Measurements from ENCODE around the gene HAP1.

The HAP1 gene

DNA sequence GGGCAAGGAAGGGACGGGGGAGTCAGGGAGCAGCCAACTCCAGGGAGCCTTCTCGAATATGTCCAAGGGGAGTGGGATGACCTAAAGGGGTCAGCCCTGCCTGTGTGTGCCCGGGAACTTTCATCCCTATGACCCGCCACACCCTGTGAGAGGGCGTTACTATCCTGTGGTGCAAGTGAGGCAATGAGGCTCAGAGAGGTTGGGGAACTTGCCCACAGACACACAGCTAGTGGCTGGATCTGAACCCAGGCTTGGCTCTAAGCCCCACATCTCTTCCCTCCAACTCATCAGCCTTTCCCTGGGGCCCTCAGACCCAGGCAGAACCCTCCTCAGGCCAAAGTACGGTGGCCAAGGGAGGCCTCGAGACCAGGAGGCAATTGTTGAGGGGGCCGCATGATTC lies 28.9 kb upstream of the HAP1 start:
- no peak for DNase-seq

DNA sequence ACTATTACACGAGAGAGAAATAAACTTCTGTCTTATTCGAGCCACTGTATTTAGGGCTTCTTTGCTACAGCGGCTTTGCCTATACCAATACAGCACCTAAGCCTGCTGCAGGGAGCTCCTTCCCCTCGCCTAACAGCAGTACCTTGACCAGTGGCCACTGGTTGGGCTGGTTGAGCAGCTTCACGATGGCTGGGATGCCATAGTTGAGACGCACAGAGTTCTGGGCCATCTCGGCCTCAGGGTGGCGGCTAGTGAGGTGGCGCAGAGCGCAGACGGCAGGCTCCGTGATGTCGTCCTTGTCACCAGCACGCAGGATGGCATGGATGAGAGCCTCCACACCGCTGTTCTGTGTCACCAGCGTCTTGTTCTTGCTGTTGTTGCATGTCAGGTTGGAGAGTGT lies 28.4 kb upstream of the HAP1 start:
- no peak for DNase-seq

DNA sequence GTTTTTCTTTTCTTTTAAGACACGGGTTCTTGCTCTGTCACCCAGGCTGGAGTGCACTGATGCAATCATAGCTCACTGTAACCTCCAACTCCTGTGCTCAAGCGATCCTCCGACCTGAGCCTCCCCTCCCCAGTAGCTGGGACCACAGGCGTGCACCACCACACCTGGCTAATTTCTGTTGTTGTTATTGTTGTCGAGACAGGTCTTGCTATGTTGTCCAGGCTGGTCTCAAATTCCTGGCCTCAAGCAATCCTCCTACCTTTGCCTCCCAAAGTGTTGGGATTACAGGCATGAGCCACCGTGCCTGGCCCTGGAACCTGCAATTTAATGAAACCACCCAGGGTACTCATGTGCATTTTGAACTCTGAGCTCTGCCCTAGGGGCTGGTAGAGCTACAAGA lies 27.9 kb upstream of the HAP1 start:
- no peak for DNase-seq

DNA sequence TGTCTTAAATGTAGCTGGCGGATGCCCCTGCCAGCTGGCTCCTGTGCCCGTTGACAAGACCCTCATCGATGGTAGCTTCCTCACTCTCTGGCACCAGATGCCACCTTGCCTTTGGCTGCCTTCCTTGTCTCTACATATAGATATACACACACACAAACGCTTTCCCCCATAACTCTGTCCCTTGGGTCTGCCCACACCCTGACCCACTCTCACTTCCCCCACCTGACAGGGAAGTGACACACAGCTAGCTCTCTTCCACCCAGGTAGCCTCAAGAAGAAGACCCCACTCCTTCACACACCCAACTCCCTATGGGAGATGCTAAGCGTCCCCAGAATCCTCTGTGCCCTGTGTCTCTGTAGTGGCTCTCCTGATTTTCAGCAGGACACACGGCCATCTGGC lies 26.4 kb upstream of the HAP1 start:
- no peak for DNase-seq

DNA sequence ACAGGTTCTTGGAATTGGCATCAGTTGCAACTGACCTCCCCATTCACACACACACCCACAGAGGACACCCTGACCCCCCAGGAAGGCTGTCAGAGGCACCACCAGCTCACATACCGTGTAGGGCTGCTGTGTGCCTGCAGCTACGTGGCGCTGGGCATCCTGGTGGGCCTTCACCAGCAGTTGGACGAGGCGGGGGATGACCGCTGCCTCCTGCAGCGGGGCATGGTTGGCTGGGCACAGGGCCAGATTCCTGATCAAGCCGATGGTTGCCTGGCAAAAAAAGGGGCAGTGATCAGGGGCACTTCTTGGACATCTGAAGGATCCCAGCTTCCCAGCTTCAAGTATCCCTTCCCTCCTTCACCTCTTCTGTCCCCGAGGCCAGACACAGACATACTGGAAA lies 24.2 kb upstream of the HAP1 start:
- no peak for DNase-seq

DNA sequence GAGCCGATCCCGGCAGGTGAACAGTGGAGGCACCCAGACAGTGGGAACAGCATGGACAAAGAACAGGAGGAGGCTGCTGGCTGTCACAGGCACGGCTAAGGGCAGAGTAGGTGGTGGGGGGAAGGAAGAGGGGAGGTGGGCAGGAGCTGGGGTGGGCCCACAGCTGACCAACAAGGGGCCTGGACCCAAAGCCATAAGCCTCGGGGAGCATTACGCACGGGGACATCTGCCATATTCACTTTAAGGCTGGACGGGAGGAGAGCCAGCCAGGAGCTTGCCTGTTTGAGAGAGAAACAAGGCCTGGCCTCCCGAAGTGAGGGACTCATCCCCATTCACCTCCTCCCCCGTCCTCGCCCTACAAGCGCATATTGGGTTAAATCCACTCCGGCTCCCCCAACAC lies 19.6 kb upstream of the HAP1 start:
- DNase-seq: no peak

DNA sequence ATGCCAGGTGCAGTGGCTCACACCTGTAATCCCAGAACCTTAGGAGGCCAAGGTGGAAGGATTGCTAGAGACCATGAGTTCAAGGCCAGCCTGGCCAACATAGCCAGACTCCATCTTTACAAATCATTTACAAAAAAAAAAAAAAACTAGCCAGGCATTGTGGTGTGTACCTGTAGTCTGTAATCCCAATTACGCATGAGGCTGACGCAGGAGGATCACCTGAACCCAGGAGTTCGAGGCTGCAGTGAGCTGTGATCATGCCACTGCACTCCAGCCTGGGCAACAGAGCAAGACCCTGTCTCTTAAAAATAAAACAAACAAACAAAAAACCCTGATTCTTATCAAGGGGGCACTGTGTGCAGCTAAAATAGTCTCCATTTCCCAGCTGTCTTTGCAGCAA lies 16.8 kb upstream of the HAP1 start:
- no peak for DNase-seq

DNA sequence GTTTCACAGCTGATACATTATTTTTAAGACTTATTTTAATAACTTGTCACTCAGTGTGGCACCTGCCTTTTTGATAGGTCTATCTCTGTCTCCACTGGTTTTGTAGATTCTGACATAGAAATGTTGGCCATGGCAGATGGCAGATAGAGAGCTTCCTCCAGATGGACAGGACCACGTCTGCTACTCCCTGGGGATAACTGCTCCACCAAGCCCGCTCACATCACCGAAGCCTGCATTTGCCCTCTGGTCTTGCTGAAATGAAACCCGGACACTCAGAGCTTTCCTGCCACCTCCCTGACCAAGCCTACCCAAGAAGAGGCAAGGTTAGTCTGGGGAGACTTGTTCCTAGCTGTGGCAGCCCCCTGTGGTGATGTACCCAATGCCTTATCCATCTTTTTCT lies 16.4 kb upstream of the HAP1 start:
- DNase-seq: no peak

DNA sequence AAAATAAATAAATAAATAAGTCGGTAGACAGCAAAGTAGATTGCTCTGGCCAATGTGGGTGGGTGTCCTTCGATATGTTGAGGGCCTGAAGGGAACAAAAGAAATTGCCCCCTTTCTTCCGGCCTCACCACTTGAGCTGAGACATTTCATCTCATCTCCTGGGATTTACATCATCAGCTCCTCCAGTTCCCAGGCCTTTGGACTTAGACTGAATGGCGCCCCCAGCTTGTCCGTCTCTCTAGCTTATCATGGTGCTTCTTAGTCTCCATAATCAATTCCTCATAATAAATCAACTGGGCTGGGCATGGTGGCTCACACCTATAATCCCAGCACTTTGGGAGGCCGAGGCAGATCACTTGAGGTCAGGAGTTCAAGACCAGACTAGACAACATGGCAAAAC lies 13.8 kb upstream of the HAP1 start:
- no peak for DNase-seq

DNA sequence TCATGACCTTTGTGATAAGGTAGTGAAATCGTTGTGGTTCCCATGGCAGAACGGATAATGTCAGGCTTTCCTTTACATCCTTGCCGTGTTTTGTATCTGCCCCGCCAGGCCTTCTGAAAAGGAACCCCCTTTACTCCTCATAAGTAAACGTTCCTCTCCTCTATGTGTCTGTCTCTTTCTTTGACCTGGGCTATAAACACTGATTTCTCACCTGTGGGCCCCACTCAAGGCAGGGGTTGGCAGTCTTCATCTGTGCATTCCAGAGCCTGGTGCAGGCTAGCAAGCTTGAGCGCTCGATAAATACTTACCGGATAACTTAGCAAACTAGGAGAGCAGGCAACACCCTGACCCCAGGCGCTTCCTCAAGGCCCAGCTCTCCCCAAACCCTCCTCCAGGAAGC lies 7.3 kb upstream of the HAP1 start:
- no peak for DNase-seq

DNA sequence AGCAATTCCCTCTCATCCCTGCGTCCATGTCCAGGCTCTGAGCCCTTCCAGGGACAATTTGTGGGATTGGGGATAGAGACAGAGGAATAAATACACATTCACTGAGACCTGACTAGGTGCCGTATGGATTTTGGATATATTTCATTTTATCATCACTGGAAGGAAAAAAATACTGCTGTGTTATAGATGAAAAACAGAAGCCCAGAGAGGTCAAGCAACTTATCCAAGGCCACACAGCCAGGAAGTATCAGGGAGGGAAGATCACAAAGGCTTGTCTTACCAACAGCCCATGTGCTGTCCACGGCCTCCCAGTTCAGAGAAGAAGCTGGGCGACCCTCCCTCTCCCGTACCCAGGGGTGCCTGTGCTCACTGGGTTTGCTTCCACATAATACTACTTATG lies 6.1 kb upstream of the HAP1 start:
- DNase-seq: no peak

DNA sequence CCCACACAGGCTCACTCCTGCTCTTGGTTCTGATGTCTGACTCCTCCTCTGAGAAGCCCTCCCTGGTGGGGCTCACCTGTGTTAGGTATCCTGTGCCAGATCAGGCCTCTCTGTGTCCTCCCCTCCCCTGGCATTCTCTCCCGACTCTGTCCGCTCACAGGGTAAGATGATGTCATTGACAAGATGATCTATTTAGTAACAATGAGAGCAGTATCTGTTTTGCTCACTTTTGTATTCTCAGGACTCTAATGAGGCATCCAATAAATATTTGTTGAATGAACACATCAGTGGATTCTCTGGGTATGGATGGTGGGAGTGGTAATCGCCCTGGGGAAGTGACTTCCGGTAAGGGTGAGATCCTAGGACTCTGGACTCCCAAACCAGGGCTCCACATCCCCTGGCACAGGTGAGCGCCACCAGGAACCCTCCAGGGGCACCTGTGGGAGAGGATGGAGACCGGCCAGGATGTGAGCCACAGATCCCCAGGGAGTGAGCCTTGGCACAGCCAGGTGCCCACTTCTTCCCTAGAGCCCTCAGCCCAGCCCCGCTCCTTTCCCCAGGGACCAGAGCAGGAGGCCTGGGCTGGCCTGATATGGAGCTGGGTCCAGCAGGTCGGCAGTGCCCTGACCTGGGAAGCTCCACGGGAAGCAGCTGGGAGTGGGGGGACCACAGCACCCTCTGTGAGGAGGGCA lies 5.4 kb upstream of the HAP1 start:
- no peak for DNase-seq

DNA sequence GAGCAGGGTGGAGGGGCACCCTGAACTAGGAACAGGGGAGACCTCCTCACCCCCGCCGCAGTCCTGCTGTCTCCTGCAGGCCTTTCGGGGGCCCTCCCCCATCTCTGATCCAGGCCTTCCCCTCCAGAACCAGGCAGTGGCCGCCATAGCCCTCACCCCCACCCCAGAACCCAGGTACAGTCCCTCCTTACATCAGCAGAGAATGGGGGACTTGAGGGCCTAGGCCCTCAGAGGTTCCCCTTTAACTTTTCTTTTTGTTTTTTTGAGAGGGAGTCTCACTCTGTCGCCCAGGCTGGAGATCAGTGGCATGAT lies 4.3 kb upstream of the HAP1 start:
- DNase-seq: no peak

DNA sequence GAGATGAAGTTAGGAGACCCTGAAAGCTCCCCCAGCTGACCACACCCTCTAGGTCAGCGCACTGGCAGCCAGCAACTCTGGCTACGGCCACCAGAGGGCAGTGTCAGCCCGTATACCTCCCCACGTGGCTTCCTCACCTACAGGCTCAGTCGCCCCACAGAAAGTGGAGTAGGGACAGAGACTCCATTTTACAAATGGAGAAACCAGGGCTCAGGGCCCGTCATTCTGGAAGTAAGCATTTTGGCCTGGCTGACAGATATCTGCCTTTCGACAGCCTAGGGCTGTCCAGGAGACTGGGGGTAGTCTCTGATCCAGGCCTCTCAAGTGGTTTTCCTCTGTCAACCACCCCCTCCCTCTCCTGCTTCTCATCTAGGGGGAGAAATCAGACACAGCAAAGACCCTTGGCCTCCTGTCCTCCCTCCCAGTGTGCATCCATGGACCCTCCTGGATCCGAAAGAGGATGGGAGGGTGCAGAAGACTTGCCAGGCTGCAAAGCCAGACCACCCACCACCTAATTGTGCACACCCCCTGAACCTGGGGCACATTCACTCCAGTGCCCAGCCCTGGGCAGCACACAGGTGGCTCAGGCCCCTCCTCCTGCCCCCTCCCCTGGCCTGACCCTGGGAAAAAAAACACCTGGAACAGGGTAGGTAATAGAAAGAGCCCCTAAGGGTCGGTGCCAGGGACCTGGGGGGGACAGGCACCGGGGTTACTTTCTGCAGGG lies 3.8 kb upstream of the HAP1 start:
- no peak for DNase-seq

DNA sequence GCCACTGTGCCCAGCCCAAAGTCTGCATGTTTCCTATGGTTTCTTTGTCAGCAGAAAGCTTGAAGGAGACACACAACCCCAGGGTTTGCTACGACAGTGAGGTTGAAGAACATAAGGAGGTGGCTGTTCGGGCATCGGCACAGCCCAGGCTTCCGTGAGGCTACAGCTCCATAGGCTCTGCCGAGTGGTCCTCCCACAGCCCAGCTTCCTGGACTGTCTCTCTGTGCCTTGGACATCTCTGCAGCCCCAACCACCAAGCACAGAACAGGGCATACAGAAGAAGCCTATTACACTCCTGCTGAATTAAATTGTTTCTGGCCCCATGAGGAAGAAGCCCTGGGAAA lies 3.2 kb upstream of the HAP1 start:
- DNase-seq: no peak

DNA sequence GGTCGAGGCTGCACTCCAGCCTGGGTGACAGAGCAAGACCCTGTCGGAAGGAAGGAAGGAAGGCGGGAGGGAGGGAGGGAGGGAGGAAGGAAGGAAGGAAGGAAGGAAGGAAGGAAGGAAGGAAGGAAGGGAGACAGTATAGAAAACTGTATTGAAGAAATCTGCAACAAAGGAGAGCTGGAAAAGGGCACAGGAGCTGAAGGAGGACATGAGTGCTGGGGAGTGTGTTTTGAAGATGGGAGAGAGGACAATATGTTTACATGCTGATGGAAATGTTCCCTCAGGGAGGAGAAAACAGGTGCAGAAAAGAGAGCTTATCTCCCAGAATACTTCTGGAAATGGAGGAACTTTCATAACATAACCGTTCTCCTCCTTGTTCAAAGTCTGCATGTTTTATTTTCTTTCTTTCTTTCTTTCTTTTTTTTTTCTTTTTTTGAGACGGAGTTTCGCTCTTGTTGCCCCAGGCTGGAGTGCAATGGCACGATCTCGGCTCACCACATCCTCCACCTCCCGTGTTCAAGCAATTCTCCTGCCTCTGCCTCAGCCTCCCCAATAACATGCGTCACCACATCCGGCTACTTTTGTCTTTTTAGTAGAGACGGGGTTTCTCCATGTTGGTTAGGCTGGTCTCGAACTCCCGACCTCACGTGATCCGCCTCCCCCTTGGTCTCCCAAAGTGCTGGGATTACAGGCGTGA lies 2.7 kb upstream of the HAP1 start:
- no peak for DNase-seq

DNA sequence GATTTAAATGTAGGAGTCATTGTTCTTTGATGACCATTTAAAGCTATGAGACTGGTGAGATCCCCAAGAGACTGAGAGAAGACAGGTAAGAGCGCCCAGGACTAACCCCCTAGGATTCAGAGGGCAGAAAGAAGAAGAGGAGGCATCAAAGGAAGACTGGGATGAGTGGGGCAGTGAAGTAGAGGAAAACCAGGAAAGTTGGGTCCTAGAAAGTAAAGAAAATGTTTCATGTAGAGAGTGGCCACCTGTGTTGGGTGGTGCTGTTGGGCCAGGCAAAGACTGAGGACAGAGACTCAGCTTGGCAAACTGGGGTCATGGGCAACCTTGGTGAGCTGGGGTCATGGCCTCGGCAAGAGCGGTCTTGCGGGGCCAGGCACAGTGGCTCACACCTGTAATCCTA lies 1.3 kb upstream of the HAP1 start:
- no peak for DNase-seq

DNA sequence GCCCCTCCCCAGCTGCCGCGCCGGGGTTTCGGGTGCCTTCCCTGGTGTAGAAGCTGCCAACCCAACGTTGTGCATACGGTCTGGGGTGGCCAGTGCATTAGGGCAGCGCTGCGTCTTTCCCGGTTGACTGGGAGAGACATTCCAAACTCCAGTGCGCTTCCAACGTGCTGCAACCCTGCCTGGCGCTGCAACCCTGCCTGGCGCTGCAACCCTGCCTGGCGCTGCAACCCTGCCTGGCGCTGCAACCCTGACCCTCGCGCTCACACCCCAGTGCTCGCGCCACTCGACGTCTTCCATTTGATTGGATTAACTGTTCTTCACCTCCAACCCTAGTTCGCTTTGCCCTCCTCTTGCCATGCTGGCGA lies 488 bp upstream of the HAP1 start:
- DNase-seq: no peak

DNA sequence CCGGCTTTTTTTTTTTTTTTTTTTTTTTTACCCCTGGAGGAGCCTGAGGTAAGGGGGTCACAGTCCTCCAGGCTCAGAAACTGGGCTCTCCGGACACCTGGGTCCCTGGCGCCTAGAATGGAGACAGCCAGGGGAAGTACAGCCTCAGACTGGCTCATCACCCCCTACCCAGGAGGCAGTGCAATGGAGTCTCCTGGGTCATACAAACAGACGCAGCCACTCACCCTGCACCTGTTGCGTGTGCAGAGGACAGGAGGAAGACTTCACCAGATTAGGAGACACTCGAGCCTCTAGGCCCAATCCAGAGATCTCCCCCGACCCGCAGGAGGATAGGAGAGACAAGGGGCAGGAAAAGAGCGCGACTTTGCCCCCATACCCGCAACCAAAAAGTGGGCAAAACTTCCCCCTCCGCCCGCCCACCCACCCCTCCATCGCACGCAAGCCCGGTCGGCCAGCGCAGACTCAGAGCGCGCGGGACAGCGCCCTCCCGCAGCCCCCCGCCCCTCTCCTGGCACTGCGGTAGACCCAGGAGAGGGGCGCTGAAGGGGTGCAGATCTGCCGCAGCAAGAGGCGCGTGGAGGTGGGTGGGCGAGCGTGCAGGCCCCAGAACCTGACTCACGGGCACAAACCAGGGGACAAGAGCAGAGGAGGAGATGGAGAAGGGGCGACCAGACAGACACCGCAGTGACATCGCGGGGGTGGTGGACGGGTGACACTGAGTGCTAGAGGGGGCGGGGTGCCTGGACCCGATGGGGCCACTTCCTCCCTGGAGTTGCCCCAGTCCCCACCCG lies 900 bp downstream of the HAP1 start:
- no peak for DNase-seq

DNA sequence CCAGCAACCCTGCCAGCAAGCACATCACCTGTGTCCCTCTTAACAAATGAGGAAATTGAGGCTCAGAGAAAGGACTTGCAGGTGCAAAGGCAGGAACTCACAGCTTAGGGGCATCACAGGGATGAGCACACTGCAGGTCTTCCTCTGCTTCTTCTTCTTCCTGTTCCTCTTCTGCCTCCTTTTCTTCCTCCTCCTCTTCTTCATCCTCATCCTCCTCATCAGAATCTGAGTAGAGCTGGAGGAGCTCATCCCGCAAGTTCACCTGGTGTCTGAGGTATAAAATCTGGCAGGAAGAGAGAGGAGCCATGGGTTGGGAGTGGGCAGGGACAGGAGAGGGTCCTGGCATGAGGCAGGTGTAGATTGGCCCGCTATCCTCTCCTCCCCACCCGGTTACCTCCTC lies 2.6 kb downstream of the HAP1 start:
- DNase-seq: no peak

DNA sequence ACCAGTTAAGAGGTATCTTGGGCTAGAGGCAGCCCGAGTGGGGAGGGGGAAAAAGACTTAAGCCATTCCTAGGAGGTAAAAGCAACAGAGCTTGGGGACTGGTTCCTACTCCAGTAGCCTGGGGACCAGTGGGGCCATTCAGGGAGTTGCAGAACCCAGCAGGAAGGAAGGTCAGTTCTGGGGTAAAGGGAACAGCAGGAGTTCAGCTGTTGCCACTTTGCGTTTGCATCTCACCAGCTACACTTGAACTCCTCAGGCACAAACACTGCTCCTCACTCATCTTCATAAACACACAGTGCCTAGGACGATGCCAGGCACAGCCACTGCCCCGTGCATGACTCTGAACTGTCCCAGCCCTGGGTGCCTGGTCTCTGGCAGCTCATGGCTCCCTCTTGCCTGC lies 4.0 kb downstream of the HAP1 start:
- DNase-seq: no peak

DNA sequence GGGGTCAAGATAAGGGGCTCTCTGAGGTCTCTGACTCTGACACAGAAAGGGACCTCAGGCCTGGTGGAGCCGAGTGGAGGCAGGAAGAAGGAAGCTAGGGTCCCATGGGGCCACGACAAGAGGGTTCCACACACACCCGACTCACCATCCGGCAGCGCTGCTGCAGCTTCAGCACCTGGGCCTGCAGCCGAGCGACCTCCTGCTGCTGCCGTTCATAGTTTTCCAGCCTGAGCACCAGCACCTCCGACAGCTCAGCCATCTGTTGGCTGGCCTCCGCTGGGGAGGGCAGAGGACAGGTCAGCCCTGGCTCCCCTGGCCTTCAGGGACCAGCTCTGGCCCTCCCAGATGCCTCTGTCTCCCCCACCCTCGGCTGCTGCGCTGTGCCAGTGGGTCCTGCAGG lies 6.4 kb downstream of the HAP1 start:
- no peak for DNase-seq

DNA sequence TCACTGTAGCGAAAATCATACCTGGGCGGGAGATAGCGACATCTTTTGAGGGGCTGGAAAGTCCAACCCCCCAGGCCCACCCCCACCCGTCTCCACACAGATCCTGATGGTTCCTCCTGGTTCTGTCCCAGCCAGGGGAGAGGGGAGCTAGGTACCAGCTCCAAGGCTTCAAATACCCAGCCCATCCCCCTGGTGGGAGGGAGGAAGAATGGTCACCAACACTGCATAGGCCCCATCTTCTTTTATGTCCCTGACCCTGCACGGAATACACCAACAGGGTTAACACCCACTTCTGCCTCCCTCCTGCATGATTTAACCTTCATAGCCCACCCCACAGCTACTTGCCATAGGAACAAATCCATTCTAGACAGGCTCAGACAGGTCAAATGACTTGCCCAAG lies 9.3 kb downstream of the HAP1 start:
- DNase-seq: no peak

DNA sequence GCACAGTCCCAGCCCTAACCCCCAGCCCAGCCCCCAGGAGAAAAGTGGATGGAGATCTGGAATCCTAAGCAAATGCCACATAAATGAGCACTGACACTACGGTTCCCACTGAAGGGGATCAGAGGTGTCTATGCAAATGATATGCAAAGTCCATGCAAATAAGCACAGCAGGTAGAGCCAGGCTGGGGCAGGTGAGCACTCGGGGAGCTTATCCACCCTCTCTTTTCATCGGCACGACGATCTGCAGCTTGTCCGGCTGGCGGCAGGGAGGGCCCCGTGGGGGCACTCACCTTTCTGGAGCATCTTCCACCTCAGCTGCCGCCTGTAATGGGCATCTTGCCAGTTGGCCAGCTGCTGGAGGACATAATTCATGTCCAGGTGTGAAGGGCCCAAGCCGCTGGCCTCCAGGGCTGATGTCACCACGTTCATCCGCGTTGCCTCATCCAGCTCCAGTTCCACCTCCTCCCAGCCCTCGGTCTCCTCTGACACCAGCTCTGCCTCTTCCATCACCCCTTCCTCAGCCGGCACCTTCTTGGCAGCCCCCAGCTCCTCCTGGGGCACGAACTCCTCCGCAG lies 9.9 kb downstream of the HAP1 start:
- DNase-seq: no peak

Data from cortex of kidney (tissue), 1 donor.